GM12878 (cell line): ENCODE measurements around the gene KCNQ1OT1. TPM values are rescaled to one million over a fixed set of nuclear protein-coding genes. Genes with fewer than 3 reads are reported as not detected.

Experiments used
- ATAC-seq: fragments of 200-7000 bp; cut with Tn5 transposase; 3 replicates; pipeline ENCODE4 v1.9.1; 2020; ENCODE audit warnings: mild to moderate bottlenecking, moderate library complexity
- BruUV-seq: library from RNA; stranded (reverse); fragments of 400-500 nt; replicated peaks from 2 replicates; lab custom pipeline; 2021; lab: Mats Ljungman, UMichigan
- CTCF ChIA-PET: fragments of 300-600 bp; sonication (Branson Sonifier 250); formaldehyde crosslinking; extraction: SDS; loops from one replicate; lab custom pipeline; 2021; ENCODE audit warnings: inconsistent platforms; lab: Yijun Ruan, JAX
- POLR2A ChIA-PET: fragments of 350-600 bp; formaldehyde crosslinking; extraction: SDS; loops from one replicate; lab custom pipeline; 2021; ENCODE audit warnings: inconsistent platforms; lab: Charles Lee
- RAD21 ChIA-PET: fragments of 300-600 bp; sonication (Branson Sonifier 250); formaldehyde crosslinking; loops from one replicate; lab custom pipeline; 2023; ENCODE audit warnings: antibody characterized with exemption; ENCODE audit not compliant: unreplicated experiment; lab: Charles Lee
- SMC1A ChIA-PET: fragments of 300-600 bp; sonication (Branson Sonifier 250); formaldehyde crosslinking; loops from one replicate; lab custom pipeline; 2023; ENCODE audit not compliant: unreplicated experiment, uncharacterized antibody; lab: Charles Lee
- DNase-seq: peaks from one replicate; pipeline ENCODE4 v3.0.0-alpha.2; 2011; ENCODE audit warnings: low read depth, low spot score
- FAIRE-seq: peaks from 3 replicates; lab custom pipeline; 2011; peaks lifted over from hg19 to GRCh38; lab: Jason Lieb, UNC
- H2AFZ ChIP-seq: 2 replicates; pipeline ENCODE4 v1.6.0; 2011; ENCODE audit warnings: low read depth, low read length, control low read depth; ENCODE audit not compliant: control insufficient read depth
- H3K27ac ChIP-seq: 2 replicates; pipeline ENCODE4 v1.5.1; 2011; ENCODE audit warnings: control low read depth; ENCODE audit not compliant: control insufficient read depth, insufficient read depth
- H3K27me3 ChIP-seq, 2 experiments: replicated peaks in 1 of 2; 2 replicates each; pipeline versions ENCODE4 v1.6.0 to v1.6.1; 2011; ENCODE audit warnings: low read length in 1 of 2; ENCODE audit not compliant: control insufficient read depth in 2 of 2, insufficient read depth in 2 of 2
- H3K36me3 ChIP-seq, 2 experiments: 2 replicates each; pipeline ENCODE4 v1.5.1; 2011; ENCODE audit warnings: low read length in 1 of 2; ENCODE audit not compliant: control insufficient read depth in 2 of 2, insufficient read depth in 2 of 2
- H3K4me1 ChIP-seq: 2 replicates; pipeline ENCODE4 v1.6.1; 2011; ENCODE audit warnings: mild to moderate bottlenecking, low read length, moderate library complexity, mixed read lengths; ENCODE audit not compliant: control insufficient read depth, insufficient read depth
- H3K4me2 ChIP-seq: 2 replicates; pipeline ENCODE4 v1.6.0; 2011; ENCODE audit warnings: control low read depth; ENCODE audit not compliant: control insufficient read depth, insufficient read depth
- H3K4me3 ChIP-seq: fragments of 200-600 bp; sonication (generic); 2 replicates; pipeline ENCODE4 v1.5.1; 2016
- H3K79me2 ChIP-seq: 2 replicates; pipeline ENCODE4 v1.6.0; 2011; ENCODE audit warnings: low read length; ENCODE audit not compliant: control insufficient read depth, insufficient read depth
- H3K9ac ChIP-seq: 2 replicates; pipeline ENCODE4 v1.8.0; 2011; ENCODE audit warnings: low read length, control low read depth, mixed read lengths; ENCODE audit not compliant: control insufficient read depth, insufficient read depth
- H3K9me3 ChIP-seq: replicated peaks from 3 replicates; pipeline ENCODE4 v1.5.1; 2011; ENCODE audit warnings: mild to moderate bottlenecking, low read length; ENCODE audit not compliant: control insufficient read depth, insufficient read depth
- H4K20me1 ChIP-seq: 2 replicates; pipeline ENCODE4 v1.6.0; 2011; ENCODE audit not compliant: control insufficient read depth, insufficient read depth
- HDAC2 ChIP-seq: fragments of 200-600 bp; sonication (generic); IDR thresholded peaks from 2 replicates; pipeline ENCODE4 v1.6.1; 2017
- NKRF ChIP-seq: fragments of 450-650 bp; conservative IDR thresholded peaks from 2 replicates; pipeline ENCODE4 v1.6.1; 2017; ENCODE audit warnings: mild to moderate bottlenecking, moderate library complexity
- SUZ12 ChIP-seq: fragments of 200-600 bp; sonication (generic); IDR thresholded peaks from one replicate; pipeline ENCODE4 v1.6.1; 2018; ENCODE audit warnings: antibody characterized with exemption, mild to moderate bottlenecking; ENCODE audit not compliant: unreplicated experiment
- ZBED1 ChIP-seq: IDR thresholded peaks from 2 replicates; pipeline ENCODE4 v1.6.1; 2016; ENCODE audit warnings: borderline replicate concordance
- WGBS: methylation state at CpG from one replicate; pipeline ENCODE4 v1.1.6; 2016; ENCODE audit warnings: low lambda C conversion rate; ENCODE audit not compliant: insufficient replicate concordance, insufficient coverage; ENCODE audit errors: missing lambda C conversion rate; 5-methylcytosine and 5-hydroxymethylcytosine counted together
- in situ Hi-C: fragments of 300-500 bp; cut with MboI; formaldehyde crosslinking; loops from 9 replicates; pipeline ENCODE4 v1.14.3; 2018; ENCODE audit warnings: mixed read lengths
- intact Hi-C: fragments of 100-400 bp; cut with micrococcal nuclease; formaldehyde crosslinking; loops from one replicate; pipeline ENCODE4 v1.14.2; 2022; ENCODE audit not compliant: unreplicated experiment
- polyA plus RNA-seq, 11 experiments: library from polyadenylated mRNA; depleted of rRNA in 4 of 11; unstranded in 6 of 11; stranded (reverse) in 5 of 11; fragments of >200 nt; fragmentation: Nextera tagmentation in 4 of 11; fragmentation: Illumina TruSeq in 1 of 11; extraction: Ambion mirVana in 4 of 11; extraction: Trizol in 1 of 11; gene quantifications; 1 replicate in 1 of 11; 2 replicates in 10 of 11; pipeline versions ENCODE4 v1.2.1 to v1.2.3, GENCODE V29; 2011 to 2016; ENCODE audit warnings: inconsistent platforms in 2 of 11, missing spikeins in 2 of 11, low read depth in 1 of 11
- total RNA-seq, 4 experiments: library from RNA; depleted of rRNA in 3 of 4; stranded (reverse); fragments of >200 nt in 3 of 4; fragmentation: Illumina TruSeq in 1 of 4; extraction: Trizol in 1 of 4; gene quantifications; 2 replicates each; pipeline versions ENCODE4 v1.2.1 to v1.2.3, GENCODE V29; 2013 to 2021
- TF ChIP-seq, protein P1 (sequence below): fragments of 450-650 bp; IDR thresholded peaks from 2 replicates; pipeline ENCODE4 v1.6.1; 2014; ENCODE audit warnings: mild to moderate bottlenecking

KCNQ1OT1 gene
- total and polyA plus RNA-seq, 10 of the 15 experiments (the other 5 are each of a cell fraction or from before 2014, with no cell fraction given) = 0.02 to 1.6 (median 0.41) TPM

- 57% methylated on average over 15 of the region's 15 CpGs for WGBS
- no peak overlapping the region for H3K27ac ChIP-seq
- intact Hi-C loops = no loop called here
- TF ChIP-seq SUZ12 (no peak), NKRF (no peak), ZBED1 (no peak)
- H3K9me3 ChIP-seq = no peaks in the 10 kb centered on the region; the same call in 2 of the 3 replicates
- ChIA-PET RAD21 (no interaction called here), CTCF (no interaction called here), POLR2A (no interaction called here), SMC1A (no interaction called here)
- no TSS peak for BruUV-seq
- no peak overlapping the region for H3K4me3 ChIP-seq
- no peak overlapping the region for H3K9ac ChIP-seq
- in situ Hi-C loops = no loop called here
- no peaks in the 10 kb centered on the region for H3K36me3 ChIP-seq
- no peaks in the 10 kb centered on the region for H4K20me1 ChIP-seq
- FAIRE-seq = no peak
- no peak for DNase-seq
- H2AFZ ChIP-seq = no peak overlapping the region
- ATAC-seq = no peak
- H3K4me2 ChIP-seq = no peak overlapping the region
- no peaks in the 10 kb centered on the region for H3K79me2 ChIP-seq
- no peaks in the 10 kb centered on the region for H3K4me1 ChIP-seq
- no peaks in the 10 kb centered on the region for H3K27me3 ChIP-seq
Observed at GRCh38 chr11:2593393-2593950, 106.3 kb downstream of the KCNQ1OT1 start.

DNA sequence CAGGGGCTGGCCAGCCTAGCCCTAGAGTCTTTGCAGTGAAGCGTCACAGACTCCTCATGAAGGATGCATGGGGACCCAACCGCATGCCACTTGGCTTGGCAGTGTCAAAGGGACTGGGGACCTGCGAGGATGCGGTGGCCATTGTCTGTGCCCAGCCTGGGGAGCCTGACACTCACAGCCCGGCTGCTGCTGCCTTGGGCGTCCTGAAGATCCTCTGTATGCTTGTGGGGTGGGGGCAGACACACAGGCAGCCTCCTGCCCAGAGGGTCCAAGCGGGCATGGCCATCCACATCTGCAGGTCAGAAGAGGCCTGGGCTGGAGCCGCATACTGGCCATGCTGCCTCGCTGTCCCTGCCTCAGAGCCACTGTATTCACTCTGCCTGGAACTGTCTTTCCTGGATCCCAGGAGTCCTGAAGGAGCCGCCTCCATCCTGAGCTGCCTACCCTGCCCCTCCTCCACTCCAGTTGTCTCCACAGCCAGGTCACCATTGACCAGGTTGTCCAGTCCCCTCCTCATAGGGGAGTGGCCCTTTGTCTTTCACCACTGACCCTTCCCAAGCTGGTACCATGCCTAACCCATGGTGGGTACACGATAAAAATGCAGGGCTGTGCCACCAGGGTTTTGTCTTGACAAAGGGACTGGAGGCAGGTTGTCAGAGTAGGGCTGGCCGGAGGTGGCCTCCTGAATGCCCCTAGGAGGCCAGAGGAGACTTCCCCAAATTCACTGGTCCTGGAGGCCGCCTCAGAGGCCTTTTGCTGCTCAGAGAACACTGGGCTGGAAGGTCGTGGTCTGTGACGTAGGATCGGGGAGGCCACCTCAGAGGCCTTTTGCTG is 107.0 kb downstream of the KCNQ1OT1 start:
- BruUV-seq = no TSS peak
- Histone ChIP-seq H3K4me2 (no peak overlapping the region), H3K4me3 (no peak overlapping the region), H4K20me1 (no peaks in the 10 kb centered on the region), H3K79me2 (no peaks in the 10 kb centered on the region), H3K9me3 (no peaks in the 10 kb centered on the region), H3K9ac (no peak overlapping the region), H3K4me1 (no peaks in the 10 kb centered on the region), H3K27ac (no peak overlapping the region), H3K36me3 (no peaks in the 10 kb centered on the region), H3K27me3 (no peaks in the 10 kb centered on the region), H2AFZ (no peak overlapping the region)
- no peak for ATAC-seq
- TF ChIP-seq, protein P1, sequence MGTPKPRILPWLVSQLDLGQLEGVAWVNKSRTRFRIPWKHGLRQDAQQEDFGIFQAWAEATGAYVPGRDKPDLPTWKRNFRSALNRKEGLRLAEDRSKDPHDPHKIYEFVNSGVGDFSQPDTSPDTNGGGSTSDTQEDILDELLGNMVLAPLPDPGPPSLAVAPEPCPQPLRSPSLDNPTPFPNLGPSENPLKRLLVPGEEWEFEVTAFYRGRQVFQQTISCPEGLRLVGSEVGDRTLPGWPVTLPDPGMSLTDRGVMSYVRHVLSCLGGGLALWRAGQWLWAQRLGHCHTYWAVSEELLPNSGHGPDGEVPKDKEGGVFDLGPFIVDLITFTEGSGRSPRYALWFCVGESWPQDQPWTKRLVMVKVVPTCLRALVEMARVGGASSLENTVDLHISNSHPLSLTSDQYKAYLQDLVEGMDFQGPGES = no peak
- TF ChIP-seq HDAC2 = no peak
- DNase-seq = no peak
- CTCF ChIA-PET = no interaction called here
- SMC1A ChIA-PET = no interaction called here
- intact Hi-C loops = no loop called here
- POLR2A ChIA-PET = no interaction called here
- RAD21 ChIA-PET = no interaction called here
- in situ Hi-C loops = no loop called here
- FAIRE-seq = no peak
- 44% methylated on average over 16 of the region's 16 CpGs for WGBS
